Measurements from ENCODE around the gene LCN12. TPM values are rescaled to one million over a fixed set of nuclear protein-coding genes. Genes with fewer than 3 reads are reported as not detected.

Gene LCN12
- total RNA-seq, 1 donor from 2014 or later, result 2.6 TPM

DNA sequence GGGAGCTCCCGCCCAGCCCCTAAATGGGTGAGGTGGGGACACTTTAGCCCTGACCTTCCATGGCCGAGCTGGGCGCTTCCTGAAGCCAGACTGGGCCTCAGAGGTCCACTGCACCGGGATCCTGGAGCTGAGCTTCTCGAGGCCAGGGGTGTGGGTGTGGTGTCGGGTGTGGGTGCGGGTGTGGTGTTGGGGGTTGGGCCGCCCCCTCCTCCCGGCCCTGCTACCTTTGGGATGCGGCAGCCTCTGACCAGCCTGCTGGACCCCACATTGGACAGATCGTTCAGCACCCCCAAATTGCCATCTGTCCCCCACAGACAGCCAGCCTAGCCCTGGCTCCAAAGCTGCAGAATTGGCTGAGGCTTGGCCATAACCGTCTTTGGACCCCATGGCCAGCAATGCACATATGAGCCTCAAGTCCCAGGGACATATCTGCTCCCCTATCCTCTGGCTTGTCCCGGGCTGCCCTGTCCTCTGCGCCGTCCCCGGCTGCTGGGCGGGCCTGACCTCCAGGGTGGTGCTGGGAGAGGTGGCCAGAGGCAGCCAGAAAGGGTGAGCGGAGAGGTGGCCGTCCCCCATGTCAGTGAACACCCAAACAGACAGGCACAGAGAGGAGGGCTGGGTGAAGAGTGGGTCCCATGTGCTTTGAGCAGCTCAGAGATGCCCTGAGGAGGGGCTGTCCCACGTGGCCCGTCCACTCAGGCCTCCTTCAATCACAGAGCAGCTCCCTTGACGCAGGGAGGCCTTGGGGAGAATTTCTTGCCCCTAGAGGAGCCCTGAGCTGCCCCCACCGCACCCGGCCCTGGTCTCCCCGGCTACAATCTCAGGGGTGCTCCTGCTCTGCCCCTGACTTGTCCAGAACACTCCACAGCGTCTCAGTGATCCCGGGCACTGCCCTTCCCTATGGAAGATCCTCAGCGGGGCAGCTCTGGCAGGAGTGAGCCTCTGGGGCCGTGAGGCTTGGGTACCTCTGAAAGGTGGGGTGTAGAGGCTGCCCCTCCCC is 21.8 kb downstream of the LCN12 start:
- TF ChIP-seq, protein P1, sequence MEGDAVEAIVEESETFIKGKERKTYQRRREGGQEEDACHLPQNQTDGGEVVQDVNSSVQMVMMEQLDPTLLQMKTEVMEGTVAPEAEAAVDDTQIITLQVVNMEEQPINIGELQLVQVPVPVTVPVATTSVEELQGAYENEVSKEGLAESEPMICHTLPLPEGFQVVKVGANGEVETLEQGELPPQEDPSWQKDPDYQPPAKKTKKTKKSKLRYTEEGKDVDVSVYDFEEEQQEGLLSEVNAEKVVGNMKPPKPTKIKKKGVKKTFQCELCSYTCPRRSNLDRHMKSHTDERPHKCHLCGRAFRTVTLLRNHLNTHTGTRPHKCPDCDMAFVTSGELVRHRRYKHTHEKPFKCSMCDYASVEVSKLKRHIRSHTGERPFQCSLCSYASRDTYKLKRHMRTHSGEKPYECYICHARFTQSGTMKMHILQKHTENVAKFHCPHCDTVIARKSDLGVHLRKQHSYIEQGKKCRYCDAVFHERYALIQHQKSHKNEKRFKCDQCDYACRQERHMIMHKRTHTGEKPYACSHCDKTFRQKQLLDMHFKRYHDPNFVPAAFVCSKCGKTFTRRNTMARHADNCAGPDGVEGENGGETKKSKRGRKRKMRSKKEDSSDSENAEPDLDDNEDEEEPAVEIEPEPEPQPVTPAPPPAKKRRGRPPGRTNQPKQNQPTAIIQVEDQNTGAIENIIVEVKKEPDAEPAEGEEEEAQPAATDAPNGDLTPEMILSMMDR (IDR thresholded peaks at IDR 0.05), result no peak
- no peak for DNase-seq
- Histone ChIP-seq H3K4me1 (peaks cover 30% of the 10 kb centered on the region), H3K4me3 (no peak overlapping the region), H3K27me3 (no peaks in the 10 kb centered on the region), H3K27ac (peak overlapping the region; percentile 51), H3K36me3 (no peaks in the 10 kb centered on the region), H3K9me3 (no peaks in the 10 kb centered on the region)
- intact Hi-C loops (cut with DNase I), result no loop called here
- no peak for ATAC-seq

DNA sequence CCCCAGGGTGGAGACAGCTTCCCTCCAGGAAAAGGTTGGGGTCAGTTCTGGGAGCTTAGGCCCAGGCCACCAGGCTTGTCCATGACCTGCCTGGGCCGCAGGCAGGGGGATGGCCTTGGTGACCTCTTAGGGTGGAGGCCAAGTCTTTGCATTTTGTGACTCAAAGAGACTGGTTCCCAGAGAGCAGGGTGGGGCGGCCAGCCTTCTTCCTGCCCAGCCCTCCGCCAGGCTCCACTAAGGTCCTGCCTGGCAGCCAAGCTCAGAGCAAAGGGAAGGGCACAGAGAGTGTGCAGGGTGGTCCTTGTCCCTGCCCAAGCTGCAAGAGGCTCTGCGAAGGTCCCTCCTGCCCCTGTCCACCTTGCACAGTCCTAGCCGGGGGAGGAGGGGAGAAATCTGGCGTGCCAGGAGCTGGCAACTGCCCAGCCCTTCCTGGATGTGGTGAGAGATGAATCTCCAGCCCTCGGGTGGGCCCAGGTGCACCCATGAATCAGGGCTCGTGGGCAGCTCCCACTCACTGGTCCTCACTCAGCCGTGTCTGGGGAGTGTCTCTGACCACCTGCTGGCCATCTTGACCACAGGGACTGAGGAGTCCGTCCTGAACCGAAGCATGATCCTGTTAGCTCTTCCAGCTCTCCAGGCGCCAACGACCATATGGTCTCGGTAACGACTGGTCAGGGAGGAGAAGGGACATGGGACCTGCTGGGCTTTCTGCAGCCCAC is 22.9 kb downstream of the LCN12 start:
- Histone ChIP-seq H3K9me3 (no peaks in the 10 kb centered on the region), H3K4me1 (peaks cover 30% of the 10 kb centered on the region), H3K36me3 (no peaks in the 10 kb centered on the region), H3K4me3 (peak overlapping the region; percentile 23), H3K27ac (peak overlapping the region; percentile 58), H3K27me3 (no peaks in the 10 kb centered on the region)
- no peak for ATAC-seq
- TF ChIP-seq, protein P1 (IDR thresholded peaks at IDR 0.05), result no peak
- DNase-seq, result no peak
- intact Hi-C loops (cut with DNase I), result no loop called here

DNA sequence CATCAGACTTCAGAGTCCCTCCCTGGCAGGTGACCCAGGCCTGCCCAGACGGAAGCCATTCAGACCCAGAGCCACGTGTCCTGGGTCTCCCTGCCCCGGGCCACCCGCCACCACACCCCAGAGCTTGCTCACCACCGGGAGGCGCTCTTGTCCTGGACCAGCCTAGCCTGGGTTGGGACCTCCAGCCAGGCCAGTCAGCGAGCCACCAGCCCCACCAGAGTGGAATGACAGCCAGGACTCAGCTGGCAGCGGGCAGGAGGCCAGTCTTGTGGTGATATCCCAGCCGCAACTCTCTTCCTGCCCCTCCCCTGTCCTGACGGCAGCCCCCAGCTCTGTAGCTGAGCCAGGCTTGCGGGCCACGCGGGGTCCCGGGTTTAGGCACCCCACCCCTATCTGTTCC is 23.6 kb downstream of the LCN12 start:
- H3K36me3 ChIP-seq, result no peaks in the 10 kb centered on the region
- no peaks in the 10 kb centered on the region for H3K27me3 ChIP-seq
- TF ChIP-seq, protein P1 (IDR thresholded peaks at IDR 0.05), result peak; percentile 45
- ATAC-seq (peak; percentile 7), DNase-seq (no peak)
- peak overlapping the region; percentile 23 for H3K4me3 ChIP-seq
- H3K4me1 ChIP-seq, result peaks cover 30% of the 10 kb centered on the region
- peak overlapping the region; percentile 58 for H3K27ac ChIP-seq
- intact Hi-C loops (cut with DNase I), result no loop called here
- no peaks in the 10 kb centered on the region for H3K9me3 ChIP-seq

DNA sequence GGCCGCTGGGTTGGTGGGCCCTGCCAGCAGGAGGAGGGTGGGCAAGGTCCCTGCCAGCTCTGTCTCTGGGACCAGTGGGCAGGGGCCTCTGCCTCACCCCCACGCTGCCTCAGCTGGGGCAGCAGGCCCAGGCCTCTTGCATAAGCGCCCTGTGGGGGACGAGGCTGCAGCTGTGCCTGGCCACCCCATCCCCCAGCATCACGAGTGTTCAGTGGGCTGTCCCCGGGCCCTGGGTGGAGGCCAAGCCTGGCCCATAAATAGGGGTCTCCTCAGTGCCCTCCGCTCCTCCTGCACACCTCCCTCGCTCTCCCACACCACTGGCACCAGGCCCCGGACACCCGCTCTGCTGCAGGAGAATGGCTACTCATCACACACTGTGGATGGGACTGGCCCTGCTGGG is 25.1 kb downstream of the LCN12 start, which contains the start of gene PTGDS:
Gene PTGDS, plus strand, starts transcription at position 282 of the 400 bp plus-strand sequence. Its CDS starts 75 bp downstream, at position 357.
- H3K4me3 ChIP-seq, result peak within 1 kb of the TSS; percentile 55
- TF ChIP-seq, protein P1 (IDR thresholded peaks at IDR 0.05), result no peak
- no peak for DNase-seq
- no peaks in the 10 kb centered on the region for H3K27me3 ChIP-seq
- no peaks in the 10 kb centered on the region for H3K36me3 ChIP-seq
- no peak for ATAC-seq
- H3K27ac ChIP-seq, result peak within 1 kb of the TSS; percentile 70
- peaks cover 32% of the 10 kb centered on the region for H3K4me1 ChIP-seq
- intact Hi-C loops (cut with DNase I), result no loop called here
- H3K9me3 ChIP-seq, result no peaks in the 10 kb centered on the region

DNA sequence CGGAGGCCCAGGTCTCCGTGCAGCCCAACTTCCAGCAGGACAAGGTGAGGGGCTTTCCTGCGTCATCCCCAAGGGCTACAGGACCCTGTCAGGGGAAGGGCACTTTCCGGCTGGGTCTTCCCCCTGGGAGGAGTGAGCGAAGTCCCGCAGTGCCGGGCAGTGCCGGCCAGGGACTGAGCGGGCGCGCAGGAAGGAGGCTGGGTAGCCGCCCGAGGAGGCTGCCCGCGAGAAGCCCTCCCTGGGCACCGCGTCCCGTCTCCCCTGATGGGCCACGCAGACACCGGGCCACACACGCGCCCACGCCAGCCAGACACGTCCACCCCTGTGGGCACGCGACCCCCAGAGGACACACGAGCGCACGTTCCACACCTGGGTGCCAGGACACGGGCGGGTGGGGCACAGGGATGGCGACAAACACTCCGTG is 25.6 kb downstream of the LCN12 start:
- TF ChIP-seq, protein P1 (IDR thresholded peaks at IDR 0.05), result no peak
- intact Hi-C loops (cut with DNase I), result no loop called here
- Histone ChIP-seq H3K4me3 (peak overlapping the region; percentile 55), H3K27me3 (no peaks in the 10 kb centered on the region), H3K36me3 (no peaks in the 10 kb centered on the region), H3K4me1 (peaks cover 34% of the 10 kb centered on the region), H3K9me3 (no peaks in the 10 kb centered on the region), H3K27ac (peak overlapping the region; percentile 70)
- ATAC-seq (no peak), DNase-seq (no peak)
